HEK293 (cell line): ENCODE results near the gene LAP3.
"Not testable (repeated sequence)": the region's sequence is repeated elsewhere in the genome, so short reads cannot be mapped to it uniquely, and the experiment has no call there.

ENCODE experiments used
- CTCF ChIA-PET: fragments of 350-600 bp; formaldehyde crosslinking; extraction: SDS; loops from one replicate; lab custom pipeline; 2021; ENCODE audit warnings: antibody characterized with exemption; lab: Yijun Ruan, JAX
- POLR2A ChIA-PET: fragments of 300-600 bp; formaldehyde crosslinking; extraction: SDS; loops from one replicate; lab custom pipeline; 2020; ENCODE audit warnings: antibody characterized with exemption, inconsistent platforms; lab: Yijun Ruan, JAX
- H3K27ac ChIP-seq: fragments of 200-500 bp; sonication (Bioruptor generic); 2 replicates; pipeline ENCODE4 v1.5.1; 2014; ENCODE audit warnings: low read depth, low read length, control low read depth, inconsistent platforms; ENCODE audit errors: extremely low read depth
- H3K36me3 ChIP-seq, 2 experiments: fragments of 200-500 bp in 1 of 2; sonication (Bioruptor generic) in 1 of 2; 1 replicate in 1 of 2; 2 replicates in 1 of 2; pipeline ENCODE4 v1.5.1; 2014 to 2017; ENCODE audit warnings: inconsistent platforms in 2 of 2, low read length in 2 of 2; ENCODE audit not compliant: control insufficient read depth in 2 of 2, insufficient read depth in 1 of 2
- H3K4me1 ChIP-seq: fragments of 200-500 bp; sonication (Bioruptor generic); 2 replicates; pipeline ENCODE4 v1.5.1; 2014; ENCODE audit warnings: mild to moderate bottlenecking, low read length, inconsistent platforms; ENCODE audit not compliant: control insufficient read depth, insufficient read depth
- H3K4me3 ChIP-seq: 2 replicates; pipeline ENCODE4 v1.5.1; 2011; ENCODE audit warnings: low read depth, mild to moderate bottlenecking, control low read depth, low read length, moderate library complexity
- H3K9me3 ChIP-seq: fragments of 200-500 bp; sonication (Bioruptor generic); 2 replicates; pipeline ENCODE4 v1.5.1; 2014; ENCODE audit warnings: low read depth, low read length, inconsistent platforms; ENCODE audit not compliant: control insufficient read depth, insufficient read depth
- KLF9 ChIP-seq: fragments of 450-650 bp; formaldehyde crosslinking; IDR thresholded peaks from 2 replicates; pipeline ENCODE4 v1.5.1; 2016; ENCODE audit warnings: missing biosample characterization, missing genetic modification characterization, low read depth
- MYNN ChIP-seq: fragments of 450-650 bp; formaldehyde crosslinking; IDR thresholded peaks from 2 replicates; pipeline ENCODE4 v1.5.1; 2016; ENCODE audit warnings: missing biosample characterization, missing genetic modification characterization, borderline replicate concordance
- MZF1 ChIP-seq: fragments of 450-650 bp; formaldehyde crosslinking; IDR thresholded peaks from 2 replicates; pipeline ENCODE4 v1.5.1; 2017; ENCODE audit warnings: missing biosample characterization, missing genetic modification characterization, borderline replicate concordance
- OVOL3 ChIP-seq: fragments of 450-650 bp; formaldehyde crosslinking; IDR thresholded peaks from 2 replicates; pipeline ENCODE4 v1.5.1; 2016; ENCODE audit warnings: missing biosample characterization, missing genetic modification characterization
- PRDM1 ChIP-seq: fragments of 450-650 bp; formaldehyde crosslinking; IDR thresholded peaks from 2 replicates; pipeline ENCODE4; 2016; ENCODE audit warnings: missing biosample characterization, missing genetic modification characterization
- RBAK ChIP-seq: fragments of 450-650 bp; formaldehyde crosslinking; IDR thresholded peaks from 2 replicates; pipeline ENCODE4 v1.5.1; 2016; ENCODE audit warnings: missing biosample characterization, missing genetic modification characterization
- ZNF138 ChIP-seq: fragments of 450-650 bp; formaldehyde crosslinking; IDR thresholded peaks from 2 replicates; pipeline ENCODE4 v1.5.1; 2016; ENCODE audit warnings: missing biosample characterization, missing genetic modification characterization, borderline replicate concordance
- ZNF302 ChIP-seq: fragments of 450-650 bp; formaldehyde crosslinking; IDR thresholded peaks from 2 replicates; pipeline ENCODE4 v1.5.1; 2016; ENCODE audit warnings: missing biosample characterization, missing genetic modification characterization, low read depth
- ZNF335 ChIP-seq: fragments of 450-650 bp; formaldehyde crosslinking; conservative IDR thresholded peaks from 2 replicates; pipeline ENCODE4 v1.5.1; 2016; ENCODE audit warnings: missing biosample characterization, missing genetic modification characterization
- ZNF501 ChIP-seq: fragments of 450-650 bp; formaldehyde crosslinking; IDR thresholded peaks from 2 replicates; pipeline ENCODE4 v1.5.1; 2016; ENCODE audit warnings: missing biosample characterization, missing genetic modification characterization
- ZNF571 ChIP-seq: fragments of 450-650 bp; formaldehyde crosslinking; IDR thresholded peaks from 2 replicates; pipeline ENCODE4 v1.5.0; 2017; ENCODE audit warnings: missing biosample characterization, missing genetic modification characterization
- ZNF654 ChIP-seq: fragments of 450-650 bp; formaldehyde crosslinking; IDR thresholded peaks from 2 replicates; pipeline ENCODE4 v1.5.1; 2016; ENCODE audit warnings: low read depth, missing biosample characterization, missing genetic modification characterization
- ZNF76 ChIP-seq: fragments of 450-650 bp; formaldehyde crosslinking; IDR thresholded peaks from 2 replicates; pipeline ENCODE4; 2016; ENCODE audit warnings: low read depth, missing biosample characterization, missing genetic modification characterization, borderline replicate concordance
- ZNF792 ChIP-seq: fragments of 450-650 bp; formaldehyde crosslinking; IDR thresholded peaks from 2 replicates; pipeline ENCODE4 v1.5.1; 2016; ENCODE audit warnings: missing biosample characterization, missing genetic modification characterization
- ZNF843 ChIP-seq: fragments of 450-650 bp; formaldehyde crosslinking; IDR thresholded peaks from 2 replicates; pipeline ENCODE4 v1.5.1; 2016; ENCODE audit warnings: missing biosample characterization, missing genetic modification characterization
- TF ChIP-seq, protein P1 (sequence below): fragments of 450-650 bp; formaldehyde crosslinking; IDR thresholded peaks from 2 replicates; pipeline ENCODE4 v1.5.1; 2017; ENCODE audit warnings: missing biosample characterization, missing genetic modification characterization
- TF ChIP-seq, protein P2 (sequence below): fragments of 450-650 bp; formaldehyde crosslinking; IDR thresholded peaks from 2 replicates; pipeline ENCODE4 v1.5.1; 2017; ENCODE audit warnings: missing biosample characterization, missing genetic modification characterization
- TF ChIP-seq, protein P3 (sequence below): fragments of 450-650 bp; formaldehyde crosslinking; IDR thresholded peaks from 2 replicates; pipeline ENCODE4 v1.5.1; 2016; ENCODE audit warnings: missing biosample characterization, missing genetic modification characterization
- TF ChIP-seq, protein P4 (sequence below): fragments of 450-650 bp; formaldehyde crosslinking; IDR thresholded peaks from 2 replicates; pipeline ENCODE4 v1.5.1; 2016; ENCODE audit warnings: missing biosample characterization, missing genetic modification characterization
- TF ChIP-seq, protein P5 (sequence below): fragments of 450-650 bp; formaldehyde crosslinking; conservative IDR thresholded peaks from 2 replicates; pipeline ENCODE4 v1.5.1; 2016; ENCODE audit warnings: low read depth, missing biosample characterization, missing genetic modification characterization

LAP3 gene

DNA sequence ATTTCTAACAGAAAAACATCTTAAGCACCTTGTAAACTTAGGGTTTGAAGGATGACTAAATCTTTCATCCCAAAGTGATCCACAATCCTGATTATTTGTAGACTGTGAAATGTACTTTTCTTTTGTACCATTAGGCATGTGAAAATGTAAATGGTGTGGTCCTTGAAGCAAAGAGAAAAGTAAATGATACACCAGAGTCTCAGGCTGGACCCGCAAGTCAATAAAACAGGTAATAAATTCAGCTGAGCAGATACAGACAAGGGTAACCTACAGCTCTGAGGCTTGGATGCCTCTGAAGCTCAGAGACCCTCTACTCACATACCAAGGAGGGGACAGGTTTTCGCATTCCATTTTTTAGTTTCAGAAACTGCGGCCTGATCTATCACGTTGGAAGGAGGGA, 2.8 kb upstream of the LAP3 start (continued):
- no peak for TF ChIP-seq ZNF654 (tag by site-specific recombination)
- TF ChIP-seq ZNF843 (tag by site-specific recombination): no peak
- TF ChIP-seq, all 188 proteins: peak for 0

DNA sequence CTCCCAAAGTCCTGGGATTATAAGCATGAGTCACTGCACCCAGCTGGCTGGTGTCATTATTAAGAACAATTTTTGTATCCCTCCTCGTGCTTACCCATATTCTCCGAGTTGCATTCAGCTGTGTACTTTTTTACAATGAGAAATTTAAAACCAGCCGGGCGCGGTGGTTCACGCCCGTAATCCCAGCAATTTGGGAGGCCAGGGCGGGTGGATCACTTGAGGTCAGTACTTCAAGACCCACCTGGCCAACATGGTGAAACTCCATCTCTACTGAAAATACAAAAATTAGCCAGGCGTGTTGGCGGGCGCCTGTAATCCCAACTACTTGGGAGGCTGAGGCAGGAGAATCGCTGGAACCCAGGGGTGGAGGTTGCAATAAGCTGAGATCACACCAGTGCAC, 1.8 kb upstream of the LAP3 start:
- H3K9me3 ChIP-seq, POLR2A ChIA-PET, H3K36me3 ChIP-seq, H3K4me1 ChIP-seq, H3K4me3 ChIP-seq, H3K27ac ChIP-seq: not testable (repeated sequence)
- CTCF ChIA-PET: interaction anchor here (0.6 kb wide), 1 partner anchor 61 kb away, joined by 5 read pairs; no protein-coding TSS in a partner anchor

DNA sequence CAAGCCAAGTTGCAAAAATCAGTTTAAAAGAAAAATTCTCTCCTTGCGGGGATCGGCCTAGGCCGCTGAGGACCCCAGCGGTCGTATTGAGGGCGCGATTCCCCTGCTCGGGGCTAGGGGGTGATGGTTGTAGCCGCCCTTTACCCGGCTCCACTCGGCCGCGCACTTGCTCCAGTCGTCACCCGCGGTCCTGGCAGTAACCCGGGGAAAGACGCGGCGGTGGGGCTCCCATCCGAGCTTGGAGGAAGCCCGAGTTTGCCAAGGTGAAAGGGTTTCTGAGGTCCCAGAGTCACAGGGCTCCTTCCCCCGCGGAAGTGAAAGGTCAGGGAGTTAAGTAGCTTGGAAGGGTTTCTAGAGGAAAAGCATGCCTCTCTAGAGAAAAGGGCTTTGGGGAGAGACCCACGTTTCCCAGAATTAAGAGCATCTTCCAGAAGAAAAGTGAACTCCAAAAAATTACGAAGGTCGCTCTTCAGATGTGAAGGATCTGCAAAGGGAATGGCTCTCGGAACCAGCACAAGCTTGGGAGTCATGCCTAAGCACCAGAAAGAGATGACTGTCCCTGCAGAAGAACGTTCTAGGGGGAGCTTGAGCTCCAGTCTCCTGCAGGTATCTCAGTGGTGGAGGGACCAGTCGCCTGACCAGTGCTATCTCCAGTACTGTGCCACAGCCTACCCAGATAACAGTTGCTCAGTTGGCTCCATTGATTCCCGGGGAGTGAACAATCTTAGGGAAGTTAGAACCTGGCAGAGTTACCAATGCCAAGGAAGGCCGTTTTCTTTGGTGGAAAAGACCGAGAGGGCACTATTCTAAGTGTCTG, 875 bp downstream of the LAP3 start:
- H3K4me3 ChIP-seq: peak overlapping the region; percentile 60
- no peaks in the 10 kb centered on the region for H3K9me3 ChIP-seq
- peak overlapping the region; percentile 40; the same call in 1 of the 2 replicates for H3K27ac ChIP-seq
- POLR2A ChIA-PET: interaction anchor here (1.0 kb wide), 1 partner anchor 37 kb away, joined by 3 read pairs; the partner anchor contains the start of gene MED28
- H3K36me3 ChIP-seq: peaks cover 0 to 36% of the 10 kb centered on the region in 2 experiments; a peak in 1 of 3 replicates
- CTCF ChIA-PET: interaction anchor here (1.1 kb wide), 1 partner anchor 29 kb away, joined by 3 read pairs; no protein-coding TSS in a partner anchor
- H3K4me1 ChIP-seq: no peaks in the 10 kb centered on the region
- TF ChIP-seq ZNF792 (tag by site-specific recombination): no peak
- TF ChIP-seq OVOL3: no peak
- TF ChIP-seq MYNN (tag by site-specific recombination): no peak
- TF ChIP-seq ZNF302 (tag by site-specific recombination): no peak
- TF ChIP-seq, protein P1, sequence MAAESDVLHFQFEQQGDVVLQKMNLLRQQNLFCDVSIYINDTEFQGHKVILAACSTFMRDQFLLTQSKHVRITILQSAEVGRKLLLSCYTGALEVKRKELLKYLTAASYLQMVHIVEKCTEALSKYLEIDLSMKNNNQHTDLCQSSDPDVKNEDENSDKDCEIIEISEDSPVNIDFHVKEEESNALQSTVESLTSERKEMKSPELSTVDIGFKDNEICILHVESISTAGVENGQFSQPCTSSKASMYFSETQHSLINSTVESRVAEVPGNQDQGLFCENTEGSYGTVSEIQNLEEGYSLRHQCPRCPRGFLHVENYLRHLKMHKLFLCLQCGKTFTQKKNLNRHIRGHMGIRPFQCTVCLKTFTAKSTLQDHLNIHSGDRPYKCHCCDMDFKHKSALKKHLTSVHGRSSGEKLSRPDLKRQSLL: no peak
- TF ChIP-seq ZNF76: no peak
- TF ChIP-seq ZNF501 (tag by site-specific recombination): 0 out of 2 replicates have a peak, but pooled peaks have one; percentile 5
- TF ChIP-seq, protein P2, sequence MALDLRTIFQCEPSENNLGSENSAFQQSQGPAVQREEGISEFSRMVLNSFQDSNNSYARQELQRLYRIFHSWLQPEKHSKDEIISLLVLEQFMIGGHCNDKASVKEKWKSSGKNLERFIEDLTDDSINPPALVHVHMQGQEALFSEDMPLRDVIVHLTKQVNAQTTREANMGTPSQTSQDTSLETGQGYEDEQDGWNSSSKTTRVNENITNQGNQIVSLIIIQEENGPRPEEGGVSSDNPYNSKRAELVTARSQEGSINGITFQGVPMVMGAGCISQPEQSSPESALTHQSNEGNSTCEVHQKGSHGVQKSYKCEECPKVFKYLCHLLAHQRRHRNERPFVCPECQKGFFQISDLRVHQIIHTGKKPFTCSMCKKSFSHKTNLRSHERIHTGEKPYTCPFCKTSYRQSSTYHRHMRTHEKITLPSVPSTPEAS (tag by site-specific recombination): no peak
- TF ChIP-seq ZNF138 (tag by site-specific recombination): no peak
- TF ChIP-seq, protein P3, sequence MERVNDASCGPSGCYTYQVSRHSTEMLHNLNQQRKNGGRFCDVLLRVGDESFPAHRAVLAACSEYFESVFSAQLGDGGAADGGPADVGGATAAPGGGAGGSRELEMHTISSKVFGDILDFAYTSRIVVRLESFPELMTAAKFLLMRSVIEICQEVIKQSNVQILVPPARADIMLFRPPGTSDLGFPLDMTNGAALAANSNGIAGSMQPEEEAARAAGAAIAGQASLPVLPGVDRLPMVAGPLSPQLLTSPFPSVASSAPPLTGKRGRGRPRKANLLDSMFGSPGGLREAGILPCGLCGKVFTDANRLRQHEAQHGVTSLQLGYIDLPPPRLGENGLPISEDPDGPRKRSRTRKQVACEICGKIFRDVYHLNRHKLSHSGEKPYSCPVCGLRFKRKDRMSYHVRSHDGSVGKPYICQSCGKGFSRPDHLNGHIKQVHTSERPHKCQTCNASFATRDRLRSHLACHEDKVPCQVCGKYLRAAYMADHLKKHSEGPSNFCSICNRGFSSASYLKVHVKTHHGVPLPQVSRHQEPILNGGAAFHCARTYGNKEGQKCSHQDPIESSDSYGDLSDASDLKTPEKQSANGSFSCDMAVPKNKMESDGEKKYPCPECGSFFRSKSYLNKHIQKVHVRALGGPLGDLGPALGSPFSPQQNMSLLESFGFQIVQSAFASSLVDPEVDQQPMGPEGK: no peak
- no peak for TF ChIP-seq KLF9 (tag by site-specific recombination)
- TF ChIP-seq, protein P4, sequence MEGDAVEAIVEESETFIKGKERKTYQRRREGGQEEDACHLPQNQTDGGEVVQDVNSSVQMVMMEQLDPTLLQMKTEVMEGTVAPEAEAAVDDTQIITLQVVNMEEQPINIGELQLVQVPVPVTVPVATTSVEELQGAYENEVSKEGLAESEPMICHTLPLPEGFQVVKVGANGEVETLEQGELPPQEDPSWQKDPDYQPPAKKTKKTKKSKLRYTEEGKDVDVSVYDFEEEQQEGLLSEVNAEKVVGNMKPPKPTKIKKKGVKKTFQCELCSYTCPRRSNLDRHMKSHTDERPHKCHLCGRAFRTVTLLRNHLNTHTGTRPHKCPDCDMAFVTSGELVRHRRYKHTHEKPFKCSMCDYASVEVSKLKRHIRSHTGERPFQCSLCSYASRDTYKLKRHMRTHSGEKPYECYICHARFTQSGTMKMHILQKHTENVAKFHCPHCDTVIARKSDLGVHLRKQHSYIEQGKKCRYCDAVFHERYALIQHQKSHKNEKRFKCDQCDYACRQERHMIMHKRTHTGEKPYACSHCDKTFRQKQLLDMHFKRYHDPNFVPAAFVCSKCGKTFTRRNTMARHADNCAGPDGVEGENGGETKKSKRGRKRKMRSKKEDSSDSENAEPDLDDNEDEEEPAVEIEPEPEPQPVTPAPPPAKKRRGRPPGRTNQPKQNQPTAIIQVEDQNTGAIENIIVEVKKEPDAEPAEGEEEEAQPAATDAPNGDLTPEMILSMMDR (tag by site-specific recombination): peak; percentile 54
- TF ChIP-seq ZNF335 (tag by site-specific recombination): peak; percentile 80
- TF ChIP-seq, protein P5, sequence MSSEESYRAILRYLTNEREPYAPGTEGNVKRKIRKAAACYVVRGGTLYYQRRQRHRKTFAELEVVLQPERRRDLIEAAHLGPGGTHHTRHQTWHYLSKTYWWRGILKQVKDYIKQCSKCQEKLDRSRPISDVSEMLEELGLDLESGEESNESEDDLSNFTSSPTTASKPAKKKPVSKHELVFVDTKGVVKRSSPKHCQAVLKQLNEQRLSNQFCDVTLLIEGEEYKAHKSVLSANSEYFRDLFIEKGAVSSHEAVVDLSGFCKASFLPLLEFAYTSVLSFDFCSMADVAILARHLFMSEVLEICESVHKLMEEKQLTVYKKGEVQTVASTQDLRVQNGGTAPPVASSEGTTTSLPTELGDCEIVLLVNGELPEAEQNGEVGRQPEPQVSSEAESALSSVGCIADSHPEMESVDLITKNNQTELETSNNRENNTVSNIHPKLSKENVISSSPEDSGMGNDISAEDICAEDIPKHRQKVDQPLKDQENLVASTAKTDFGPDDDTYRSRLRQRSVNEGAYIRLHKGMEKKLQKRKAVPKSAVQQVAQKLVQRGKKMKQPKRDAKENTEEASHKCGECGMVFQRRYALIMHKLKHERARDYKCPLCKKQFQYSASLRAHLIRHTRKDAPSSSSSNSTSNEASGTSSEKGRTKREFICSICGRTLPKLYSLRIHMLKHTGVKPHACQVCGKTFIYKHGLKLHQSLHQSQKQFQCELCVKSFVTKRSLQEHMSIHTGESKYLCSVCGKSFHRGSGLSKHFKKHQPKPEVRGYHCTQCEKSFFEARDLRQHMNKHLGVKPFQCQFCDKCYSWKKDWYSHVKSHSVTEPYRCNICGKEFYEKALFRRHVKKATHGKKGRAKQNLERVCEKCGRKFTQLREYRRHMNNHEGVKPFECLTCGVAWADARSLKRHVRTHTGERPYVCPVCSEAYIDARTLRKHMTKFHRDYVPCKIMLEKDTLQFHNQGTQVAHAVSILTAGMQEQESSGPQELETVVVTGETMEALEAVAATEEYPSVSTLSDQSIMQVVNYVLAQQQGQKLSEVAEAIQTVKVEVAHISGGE (tag by site-specific recombination): 0 out of 2 replicates have a peak, but pooled peaks have one; percentile 0
- TF ChIP-seq PRDM1 (tag by site-specific recombination): no peak
- TF ChIP-seq ZNF571 (tag by site-specific recombination): no peak
- no peak for TF ChIP-seq MZF1 (tag by site-specific recombination)
- TF ChIP-seq RBAK (tag by site-specific recombination): no peak
